NCI-H2081 (cell line): ENCODE measurements around the gene SOX30.
"Not testable (repeated sequence)": the region's sequence is repeated elsewhere in the genome, so short reads cannot be mapped to it uniquely, and the experiment has no call there.

Experiments used
- DNase-seq, 2 experiments: peaks; one replicate each; lab custom pipeline; 2025; lab: John Stamatoyannopoulos, UW

Gene SOX30

DNA sequence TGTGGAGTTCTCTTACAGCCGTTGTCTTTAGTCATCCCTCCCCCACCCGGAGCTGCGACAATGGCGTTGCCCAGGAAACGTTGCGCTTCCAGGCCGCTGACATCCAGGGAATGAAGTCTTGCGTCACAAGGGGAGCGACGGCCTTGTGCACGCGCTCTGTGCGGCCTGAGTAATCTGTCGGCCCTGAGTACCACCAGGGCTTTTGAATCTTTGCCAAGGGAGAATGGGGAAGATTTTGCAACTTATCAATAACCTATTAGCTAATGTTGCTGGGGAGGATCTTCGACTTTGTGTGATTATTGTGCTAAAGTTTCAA, at the start of gene SOX30:
Gene SOX30 (minus strand): TSS at position 62 of the 316 bp plus-strand sequence. CDS start 360 bp downstream, outside the sequence.
- DNase-seq, result no peak

DNA sequence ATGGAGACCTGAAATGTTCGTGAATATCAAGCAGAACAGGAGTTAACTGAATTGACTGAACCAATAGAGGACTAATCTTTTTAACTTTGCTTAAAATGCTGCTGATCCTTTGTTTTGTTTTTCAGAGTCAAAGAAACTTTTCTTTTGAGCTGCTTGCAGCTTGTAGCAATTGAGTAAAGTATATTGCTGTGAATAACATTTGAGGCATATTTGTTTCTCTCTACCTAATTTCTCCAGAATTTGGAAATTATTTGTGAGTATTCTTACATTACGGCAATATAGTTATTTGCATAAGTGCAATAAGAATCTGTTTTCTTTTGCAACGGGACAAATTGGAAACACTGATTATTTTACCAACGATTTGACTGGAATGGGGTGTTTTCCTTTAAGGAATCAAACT, 46.4 kb upstream of the SOX30 start:
- DNase-seq, result peak in 1 of 2 experiments; percentile 4

DNA sequence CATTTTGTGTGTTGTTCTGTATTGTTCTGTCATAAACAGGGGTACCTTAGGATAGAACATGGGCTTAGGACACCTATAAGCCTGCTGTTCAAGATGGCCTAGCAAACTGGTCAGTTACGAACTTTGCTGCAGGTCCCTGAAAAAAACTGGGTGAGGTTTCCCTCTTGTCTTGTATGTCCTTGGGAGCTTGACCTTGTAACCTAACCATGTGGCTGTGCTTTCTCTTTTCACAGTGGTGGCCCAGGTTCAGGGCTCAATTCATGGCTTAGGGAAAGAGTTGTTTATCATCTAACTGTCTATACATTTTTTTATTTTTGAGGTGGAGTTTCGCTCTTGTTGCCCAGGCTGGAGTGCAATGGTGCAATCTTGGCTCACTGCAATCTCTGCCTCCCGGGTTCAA, 43.9 kb upstream of the SOX30 start:
- DNase-seq, result not testable (repeated sequence)

DNA sequence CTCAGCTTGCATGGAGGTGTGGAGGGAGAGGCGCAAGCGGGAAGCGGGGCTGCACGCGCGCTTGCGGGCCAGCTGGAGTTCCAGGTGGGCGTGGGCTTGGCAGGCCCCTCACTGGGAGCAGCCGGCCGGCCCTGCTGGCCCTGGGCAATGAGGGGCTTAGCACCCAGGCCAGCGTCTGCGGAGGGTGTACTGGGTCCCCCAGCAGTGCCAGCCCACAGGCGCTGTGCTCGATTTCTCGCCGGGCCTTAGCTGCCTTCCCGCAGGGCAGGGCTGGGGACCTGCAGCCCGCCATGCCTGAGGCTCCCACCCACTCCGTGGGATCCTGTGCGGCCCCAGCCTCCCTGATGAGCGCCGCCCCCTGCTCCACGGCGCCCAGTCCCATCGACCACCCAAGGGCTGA, 41.6 kb upstream of the SOX30 start:
- not testable (repeated sequence) for DNase-seq

DNA sequence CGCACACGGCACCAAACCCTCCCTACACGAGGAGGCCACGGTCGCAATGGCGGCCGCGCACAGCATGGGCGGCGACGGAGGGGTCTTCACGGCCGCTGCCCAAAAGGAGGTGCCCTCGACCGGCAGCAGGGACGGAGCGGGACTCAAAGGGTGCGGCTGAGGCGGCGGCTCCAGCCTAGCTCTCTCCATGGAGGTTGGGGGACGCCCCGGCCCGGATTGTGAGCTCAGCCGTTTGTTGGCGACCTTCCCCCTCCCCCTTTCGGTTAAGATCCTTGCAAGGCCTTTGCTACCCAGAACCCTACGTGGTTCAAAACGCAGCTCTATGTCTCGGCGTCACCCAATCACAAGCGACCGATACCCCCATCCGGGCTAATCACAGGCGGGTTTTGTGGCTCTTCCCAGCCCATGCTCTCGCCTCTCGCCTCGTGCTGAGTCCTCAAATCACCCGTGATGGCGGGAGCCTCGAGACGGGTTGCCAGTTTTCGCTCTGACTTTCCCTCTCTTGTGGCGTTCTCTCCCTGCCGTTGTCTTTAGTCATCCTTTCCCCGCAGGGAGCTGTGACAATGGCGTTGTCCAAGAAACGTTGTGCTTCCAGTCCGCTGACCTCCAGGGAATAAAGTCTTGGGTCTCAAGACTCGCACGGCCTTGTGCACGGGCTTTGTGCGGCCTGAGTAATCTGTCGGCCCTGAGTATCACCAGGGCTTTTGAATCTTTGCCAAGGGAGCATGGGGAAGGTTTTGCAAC, 38.6 kb upstream of the SOX30 start:
- no peak for DNase-seq

DNA sequence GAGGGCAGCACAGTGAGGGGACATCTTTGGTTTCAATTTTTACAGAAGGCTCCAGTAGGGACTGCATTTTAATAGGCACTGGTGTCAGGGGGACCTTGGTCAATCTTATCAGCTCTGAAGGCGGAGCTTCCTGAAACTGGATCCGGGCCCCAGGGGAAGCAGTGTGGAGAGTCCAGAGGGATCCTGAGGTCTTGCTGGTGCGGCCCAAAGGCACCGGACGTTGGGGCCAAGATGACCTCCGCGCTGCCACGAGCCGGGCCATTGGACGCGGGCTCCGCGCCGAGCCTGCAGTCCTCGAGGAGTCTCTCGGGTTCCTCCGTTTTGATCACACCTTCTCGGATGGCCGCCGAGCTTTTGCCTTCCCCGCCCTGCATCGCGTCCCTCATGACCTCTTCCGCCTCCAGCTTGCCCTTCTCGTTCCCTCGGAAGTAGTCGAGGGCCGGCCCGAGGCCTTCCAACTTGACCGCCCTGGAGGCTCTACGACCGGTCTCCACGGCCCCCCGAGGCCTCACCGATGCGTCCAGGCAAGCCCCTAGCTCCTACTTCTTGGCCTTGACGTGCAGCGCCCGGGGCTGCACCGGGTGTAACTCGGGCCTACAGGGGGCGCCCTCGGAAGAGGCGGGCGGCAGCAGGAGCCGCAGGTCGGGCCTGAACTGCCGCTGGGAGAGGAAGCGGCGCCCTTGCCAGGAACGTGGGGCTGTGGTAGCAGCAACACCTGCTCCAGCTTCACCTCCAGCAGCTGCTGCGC, 37.9 kb upstream of the SOX30 start:
- no peak for DNase-seq

DNA sequence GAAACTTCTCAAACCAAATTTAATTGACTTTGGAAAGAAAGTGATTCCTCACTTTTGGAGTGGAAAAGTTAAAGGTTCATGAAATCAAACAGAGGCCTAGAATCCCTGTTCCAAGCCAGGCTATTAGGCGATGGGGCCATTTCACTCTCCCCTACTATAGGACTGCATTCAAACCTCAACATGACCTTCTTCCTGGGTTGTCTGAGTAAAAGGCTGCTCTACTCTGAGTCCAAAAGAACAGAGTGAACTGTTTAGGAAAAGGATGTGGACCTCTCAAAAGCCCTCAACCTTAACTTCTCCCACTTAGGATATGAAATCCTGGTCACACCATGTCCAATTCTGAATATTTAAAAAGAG, 34.9 kb upstream of the SOX30 start:
- DNase-seq, result no peak

DNA sequence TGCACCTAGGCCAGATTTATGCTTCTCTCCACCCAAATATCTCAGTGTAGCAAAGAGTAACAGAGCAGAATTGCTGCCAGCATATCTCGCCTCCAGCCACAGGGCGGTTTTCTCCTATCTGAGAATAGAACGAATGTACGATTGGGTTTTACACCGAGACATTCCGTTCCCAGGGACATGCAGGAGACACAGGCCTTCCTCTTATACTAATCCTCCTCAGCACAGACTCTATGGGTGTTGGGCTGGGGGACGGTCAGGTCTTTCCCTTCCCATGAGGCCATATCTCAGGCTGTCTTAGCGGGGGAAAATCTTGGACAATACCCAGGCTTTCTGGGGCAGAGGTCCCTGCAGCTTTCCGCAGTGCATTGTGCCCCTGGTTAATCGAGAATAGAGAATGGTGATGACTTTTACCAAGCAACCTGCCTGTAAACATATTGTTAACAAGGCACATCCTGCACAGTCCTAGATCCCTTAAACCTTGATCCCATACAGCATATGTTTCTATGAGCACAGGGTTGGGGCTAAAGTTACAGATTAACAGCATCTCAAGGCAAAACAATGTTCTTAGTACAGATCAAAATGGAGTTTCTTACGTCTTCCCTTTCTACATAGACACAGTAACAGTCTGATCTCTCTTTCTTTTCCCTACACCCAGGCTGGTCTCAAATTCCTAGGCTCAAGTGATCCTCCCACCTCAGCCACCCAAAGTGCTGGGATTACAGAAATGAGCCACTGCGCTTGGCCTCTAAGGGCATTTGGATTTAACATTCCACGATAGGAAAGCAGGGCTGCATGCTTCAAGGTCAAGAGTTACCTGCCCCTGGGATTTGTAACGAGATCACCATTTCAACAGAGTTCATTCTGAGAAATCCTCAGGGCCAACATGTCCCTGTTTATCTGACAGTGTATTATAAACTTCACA, 34.3 kb upstream of the SOX30 start:
- not testable (repeated sequence) for DNase-seq

DNA sequence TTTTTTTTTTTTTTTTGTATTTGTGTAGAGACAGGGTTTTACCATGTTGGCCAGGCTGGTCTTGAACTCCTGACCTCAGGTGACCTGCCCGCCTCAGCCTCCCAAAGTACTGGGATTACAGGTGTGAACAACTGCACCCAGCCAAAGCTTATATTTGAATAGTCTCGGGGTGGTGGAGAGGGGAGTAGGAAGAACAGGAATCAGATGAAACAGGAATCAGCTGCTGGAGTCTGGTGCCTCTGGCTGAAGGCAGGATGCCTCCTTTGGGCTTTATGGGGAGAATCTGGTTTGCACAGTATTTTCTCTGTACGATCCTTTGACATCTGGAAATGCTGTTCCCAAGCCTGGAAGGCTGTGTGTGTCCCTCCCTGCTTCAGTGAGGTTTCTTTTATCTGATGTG, 30.0 kb upstream of the SOX30 start:
- no peak for DNase-seq

DNA sequence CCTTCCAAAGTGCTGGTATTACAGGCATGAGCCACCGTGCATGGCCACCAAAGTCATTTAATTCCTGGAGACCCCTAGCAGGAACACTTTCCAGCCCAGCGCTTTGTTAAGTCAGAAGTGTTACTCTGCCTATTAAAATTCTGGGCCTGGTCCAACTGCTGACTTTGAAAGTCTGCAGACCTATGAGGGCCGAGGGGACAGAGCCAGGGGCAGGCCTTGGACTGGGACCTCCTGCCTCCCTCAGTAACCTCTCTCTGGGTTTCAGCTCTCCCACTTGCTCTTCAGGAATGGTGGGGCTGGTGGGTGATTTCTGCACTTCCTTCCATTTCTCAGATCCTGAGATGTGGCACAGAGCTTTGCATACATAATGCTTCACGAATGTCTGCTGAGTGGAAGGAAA, 28.8 kb upstream of the SOX30 start:
- no peak for DNase-seq

DNA sequence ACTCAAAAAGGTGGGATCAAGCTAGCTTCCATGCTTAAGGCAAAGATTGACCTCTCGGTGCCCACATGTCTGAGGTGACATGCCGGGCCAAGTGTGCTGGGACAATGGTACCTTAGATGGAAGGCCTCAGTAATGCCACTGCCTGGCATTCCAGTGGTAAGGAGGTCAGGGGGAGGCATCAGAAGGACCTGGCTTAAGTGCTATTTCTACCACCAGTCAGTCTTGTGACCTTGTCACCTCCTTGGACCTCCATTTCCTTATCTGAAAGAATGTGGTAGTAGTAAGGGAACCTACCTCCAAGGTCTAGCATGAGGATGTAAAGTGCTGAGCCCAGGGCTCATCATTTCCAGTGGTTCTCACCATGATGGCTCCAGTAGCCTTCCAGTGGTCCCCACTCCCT, 28.0 kb upstream of the SOX30 start:
- DNase-seq, result no peak

DNA sequence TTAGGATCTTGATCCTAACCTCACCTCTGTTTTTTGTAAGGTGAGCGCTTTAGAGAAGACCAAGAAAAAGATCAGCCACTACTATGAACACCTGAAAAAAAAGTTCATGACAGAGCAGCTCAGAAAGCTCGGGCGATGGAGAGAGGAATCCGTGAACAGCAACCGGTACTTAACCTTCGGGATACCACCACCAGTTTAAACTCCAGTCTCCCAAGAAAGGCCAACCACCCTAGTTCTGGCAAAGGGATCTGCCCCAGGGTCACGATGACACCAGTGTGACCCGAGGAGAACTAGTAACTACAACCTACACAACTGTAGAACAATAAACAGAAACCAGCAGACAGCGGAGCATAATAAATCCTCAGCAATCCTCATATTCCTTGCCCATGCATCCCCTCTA, 27.6 kb upstream of the SOX30 start:
- no peak for DNase-seq

DNA sequence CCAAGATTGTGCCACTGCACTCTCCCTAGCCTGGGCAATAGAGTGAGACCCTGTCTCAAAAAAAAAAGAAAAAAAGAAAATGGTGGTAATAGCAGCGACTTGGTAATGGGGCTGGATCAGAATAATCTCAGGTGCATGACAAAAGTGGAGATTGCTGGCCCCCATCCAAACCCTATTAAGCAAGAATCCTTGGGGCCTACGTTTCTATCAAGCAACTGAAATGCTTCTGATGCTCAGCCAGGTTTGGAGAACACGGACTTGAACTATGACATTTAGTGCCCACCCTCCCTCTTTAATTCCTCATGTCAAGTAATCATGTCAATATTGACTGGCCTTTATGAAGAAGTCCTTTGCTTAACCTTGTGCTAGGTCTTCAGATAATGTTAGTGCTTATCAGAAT, 25.7 kb upstream of the SOX30 start:
- DNase-seq, result no peak

DNA sequence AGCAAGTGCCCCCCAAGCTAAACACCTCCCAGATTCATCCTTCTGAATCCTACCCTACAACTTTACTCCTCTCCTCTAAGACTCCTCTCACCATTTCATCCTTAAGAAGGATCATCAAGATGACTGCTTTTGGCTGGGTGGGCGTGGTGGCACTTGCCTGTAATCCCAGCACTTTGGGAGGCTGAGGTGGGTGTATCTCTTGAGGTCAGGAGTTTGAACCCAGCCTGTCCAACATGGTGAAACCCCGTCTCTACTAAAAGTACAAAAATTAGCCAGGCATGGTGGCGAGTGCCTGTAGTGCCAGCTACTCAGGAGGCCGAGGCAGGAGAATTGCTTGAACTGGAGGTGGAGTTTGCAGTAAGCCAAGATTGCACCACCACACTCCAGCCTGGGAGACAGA, 22.1 kb upstream of the SOX30 start:
- not testable (repeated sequence) for DNase-seq

DNA sequence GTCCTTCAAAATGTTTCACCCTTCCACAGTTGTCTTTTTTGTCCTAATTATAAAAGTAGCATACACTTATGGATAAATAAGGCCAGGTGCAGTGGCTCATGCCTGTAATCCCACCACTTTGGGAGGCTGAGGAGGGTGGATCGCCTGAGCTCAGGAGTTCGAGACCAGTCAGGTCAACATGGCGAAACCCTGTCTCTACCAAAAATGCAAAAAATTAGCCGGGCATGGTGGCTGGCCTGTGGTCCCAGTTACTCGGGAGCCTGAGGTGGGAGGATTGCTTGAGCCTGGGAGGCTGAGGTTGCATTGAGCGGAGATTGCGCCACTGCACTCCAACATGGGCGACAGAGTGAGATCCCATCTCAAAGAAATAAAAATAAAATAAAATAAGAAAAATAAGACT, 20.7 kb upstream of the SOX30 start:
- DNase-seq, result no peak

DNA sequence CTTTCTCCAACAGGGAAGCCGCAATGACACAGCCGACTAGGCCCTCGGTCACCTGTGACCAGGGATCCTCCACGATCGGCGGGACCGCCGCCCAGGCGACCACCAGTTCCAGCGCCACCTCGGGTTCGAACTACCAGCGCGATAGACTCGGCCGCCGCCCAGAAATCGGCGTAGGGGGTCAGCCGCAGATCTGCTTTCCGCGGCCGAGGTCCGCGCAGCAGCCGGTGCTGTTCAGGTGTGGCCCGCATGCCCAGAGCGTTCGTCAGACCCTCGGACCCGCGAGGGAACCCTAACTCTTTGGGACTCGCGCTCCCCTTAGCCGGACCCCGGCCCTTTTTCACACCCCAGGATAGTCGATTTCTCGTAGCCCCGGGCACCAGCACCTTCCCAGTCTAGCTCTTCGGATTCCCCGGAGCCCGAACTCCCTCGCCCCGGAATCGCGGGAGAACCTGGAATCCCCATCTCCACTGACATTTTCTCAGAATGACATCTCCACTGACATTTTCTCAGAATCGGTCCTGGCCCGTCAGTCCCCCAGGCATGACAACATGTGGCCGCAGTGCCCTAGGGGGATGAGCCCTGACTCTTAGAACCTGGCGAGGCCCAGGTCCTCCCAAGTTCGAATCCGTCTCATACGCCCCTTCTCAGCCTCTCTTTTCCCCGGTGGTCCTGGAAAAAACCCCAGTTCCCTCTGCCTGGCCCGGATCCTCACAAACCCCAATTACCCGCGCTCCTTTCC, 19.5 kb upstream of the SOX30 start:
- no peak for DNase-seq

DNA sequence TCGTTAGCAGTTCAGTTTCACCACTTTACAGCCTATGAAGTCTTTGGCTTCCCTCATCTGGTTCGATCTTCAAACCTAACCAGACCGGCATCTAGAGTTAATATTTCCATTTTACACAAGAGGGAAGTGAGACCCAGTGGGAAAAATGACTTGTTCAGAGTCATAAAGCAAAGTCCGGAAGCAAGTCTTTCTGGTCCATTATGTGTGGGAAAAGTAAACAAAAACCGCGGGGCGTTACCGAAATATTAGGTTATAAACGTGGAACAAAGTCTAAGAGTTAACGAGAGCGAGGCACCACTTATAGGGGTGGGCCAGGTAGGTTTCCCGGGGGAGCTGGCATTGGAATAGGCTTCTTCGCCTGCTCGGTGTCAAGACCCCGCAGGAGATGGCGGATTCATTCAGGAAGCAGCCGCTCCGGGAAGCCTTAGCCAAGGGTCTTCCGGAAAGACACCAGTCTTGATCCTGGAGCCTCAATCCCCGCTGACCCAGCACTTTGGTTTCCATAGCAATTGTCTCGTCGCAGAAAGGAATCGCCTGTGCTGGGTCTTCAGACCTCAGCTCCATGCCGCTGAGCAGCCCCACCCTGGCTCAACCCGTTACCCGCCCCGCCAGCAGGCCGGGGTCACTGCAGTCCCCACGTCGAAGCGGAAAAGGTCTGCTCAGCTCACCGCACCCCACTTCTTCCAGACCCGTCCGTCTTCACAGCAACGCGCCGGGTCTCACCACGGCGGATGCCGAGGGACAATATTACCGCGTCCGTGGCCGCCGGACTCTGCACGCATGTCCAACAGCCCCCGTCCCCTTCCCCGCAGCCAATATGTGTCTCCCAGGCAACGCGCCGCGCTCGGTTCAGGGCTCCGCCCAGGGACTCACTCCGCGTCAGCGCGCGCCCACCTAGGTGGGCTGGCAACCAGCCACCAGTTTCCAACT, 18.7 kb upstream of the SOX30 start, which contains the start of gene C5orf52:
Gene C5orf52 (plus strand): TSS at position 872 of the 930 bp plus-strand sequence. CDS start 82 bp downstream, outside the sequence.
- DNase-seq, result peak; percentile 9 to 55

DNA sequence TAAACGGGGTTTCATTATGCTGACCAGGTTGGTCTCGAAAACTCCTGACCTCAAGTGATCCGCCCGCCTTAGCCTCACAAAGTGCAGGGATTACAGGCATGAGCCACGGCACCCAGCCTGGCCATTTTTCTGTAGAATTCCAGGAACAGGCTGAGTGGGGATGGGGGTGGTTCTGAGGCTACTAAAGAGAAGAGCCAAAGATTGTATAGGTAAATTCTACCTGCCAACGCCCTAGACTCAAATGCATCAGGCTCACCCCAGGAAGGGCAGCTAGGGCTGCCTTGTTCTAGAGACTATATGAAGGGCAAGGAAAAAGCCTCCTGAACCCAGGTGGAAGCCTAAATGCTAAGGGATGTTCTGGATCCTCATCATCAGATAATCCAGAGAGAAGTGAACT, 17.5 kb upstream of the SOX30 start:
- DNase-seq, result no peak

DNA sequence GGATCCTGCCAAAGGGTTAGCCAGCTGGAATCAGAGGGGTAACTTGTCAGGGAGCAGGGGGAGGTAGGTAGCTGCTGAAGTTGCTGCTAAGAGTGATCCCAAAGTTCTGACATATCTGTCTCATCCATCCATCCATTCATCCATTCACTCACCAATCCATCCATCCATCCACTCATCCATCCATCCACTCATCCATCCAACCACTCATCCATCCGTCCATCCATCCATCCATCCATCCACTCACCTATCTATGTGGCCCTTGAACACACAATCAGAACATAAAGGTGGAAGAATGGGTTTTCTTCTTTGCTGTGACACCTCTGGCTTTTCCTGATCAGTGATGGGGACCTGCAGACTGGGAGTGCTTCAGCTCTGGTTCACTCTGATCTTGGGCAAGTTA, 16.1 kb upstream of the SOX30 start:
- no peak for DNase-seq

DNA sequence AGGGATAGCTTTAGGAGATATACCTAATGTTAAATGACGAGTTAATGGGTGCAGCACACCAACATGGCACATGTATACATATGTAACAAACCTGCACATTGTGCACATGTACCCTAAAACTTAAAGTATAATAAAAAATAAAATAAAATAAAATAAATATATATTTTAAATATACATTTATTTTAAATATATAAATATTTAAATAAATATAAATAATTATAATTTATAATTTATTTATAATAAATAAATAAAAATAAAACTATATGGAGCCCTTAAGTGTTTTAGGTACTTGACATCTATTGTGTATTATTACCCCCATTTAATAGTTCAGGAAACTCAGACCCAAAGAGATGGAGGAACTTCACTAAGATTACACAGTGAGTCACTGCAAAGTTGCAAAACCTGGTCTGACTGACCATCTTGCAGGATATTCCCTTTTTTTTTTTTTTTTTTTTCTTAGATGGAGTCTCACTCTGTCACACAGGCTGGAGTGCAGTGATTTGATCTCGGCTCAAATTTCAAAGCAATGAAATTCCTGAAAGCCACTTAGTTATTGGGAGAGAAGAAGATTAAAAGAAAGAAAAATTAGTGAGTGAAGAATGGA, 13.3 kb upstream of the SOX30 start:
- DNase-seq, result no peak
